ENCODE results near the gene DBNDD1.

- TF ChIP-seq MYC (IDR thresholded peaks at IDR 0.05; ENCODE audit: low read depth, low read length) (no peak), POLR2A (IDR thresholded peaks at IDR 0.05; ENCODE audit: extremely low read depth, insufficient read length) (no peak), CTCF (IDR thresholded peaks at IDR 0.05; ENCODE audit: low read depth, low read length) (no peak), MAX (IDR thresholded peaks at IDR 0.05; ENCODE audit: low read depth, low read length) (no peak)
These were observed 14.1 kb upstream of the DBNDD1 start for GRCh38 chr16:90033387-90033786.

All from NB4 (cell line).